Retinal pigment epithelial cell (primary cell): Measurements from ENCODE around the gene MPZL1.

Experiments used
- DNase-seq: peaks from one replicate; pipeline ENCODE4 v3.0.0-alpha.2; 2010; ENCODE audit warnings: low read depth
- H3K4me3 ChIP-seq: 2 replicates; pipeline ENCODE4 v1.5.1; 2011; ENCODE audit warnings: mild to moderate bottlenecking, low read length, control low read depth, moderate library complexity
- TF ChIP-seq, protein P1 (sequence below): conservative IDR thresholded peaks from 2 replicates; pipeline ENCODE4 v1.5.1; 2011; ENCODE audit warnings: low read depth, low read length, control low read depth, inconsistent platforms

The MPZL1 gene

GRCh38 chr1:167808690-167809089 lies 86.9 kb downstream of the MPZL1 start:
- no peak for DNase-seq
- TF ChIP-seq, protein P1, sequence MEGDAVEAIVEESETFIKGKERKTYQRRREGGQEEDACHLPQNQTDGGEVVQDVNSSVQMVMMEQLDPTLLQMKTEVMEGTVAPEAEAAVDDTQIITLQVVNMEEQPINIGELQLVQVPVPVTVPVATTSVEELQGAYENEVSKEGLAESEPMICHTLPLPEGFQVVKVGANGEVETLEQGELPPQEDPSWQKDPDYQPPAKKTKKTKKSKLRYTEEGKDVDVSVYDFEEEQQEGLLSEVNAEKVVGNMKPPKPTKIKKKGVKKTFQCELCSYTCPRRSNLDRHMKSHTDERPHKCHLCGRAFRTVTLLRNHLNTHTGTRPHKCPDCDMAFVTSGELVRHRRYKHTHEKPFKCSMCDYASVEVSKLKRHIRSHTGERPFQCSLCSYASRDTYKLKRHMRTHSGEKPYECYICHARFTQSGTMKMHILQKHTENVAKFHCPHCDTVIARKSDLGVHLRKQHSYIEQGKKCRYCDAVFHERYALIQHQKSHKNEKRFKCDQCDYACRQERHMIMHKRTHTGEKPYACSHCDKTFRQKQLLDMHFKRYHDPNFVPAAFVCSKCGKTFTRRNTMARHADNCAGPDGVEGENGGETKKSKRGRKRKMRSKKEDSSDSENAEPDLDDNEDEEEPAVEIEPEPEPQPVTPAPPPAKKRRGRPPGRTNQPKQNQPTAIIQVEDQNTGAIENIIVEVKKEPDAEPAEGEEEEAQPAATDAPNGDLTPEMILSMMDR: no peak
- H3K4me3 ChIP-seq: no peak overlapping the region

GRCh38 chr1:167812972-167813371 lies 91.2 kb downstream of the MPZL1 start:
- TF ChIP-seq, protein P1: no peak
- no peak overlapping the region for H3K4me3 ChIP-seq
- DNase-seq: no peak

DNA sequence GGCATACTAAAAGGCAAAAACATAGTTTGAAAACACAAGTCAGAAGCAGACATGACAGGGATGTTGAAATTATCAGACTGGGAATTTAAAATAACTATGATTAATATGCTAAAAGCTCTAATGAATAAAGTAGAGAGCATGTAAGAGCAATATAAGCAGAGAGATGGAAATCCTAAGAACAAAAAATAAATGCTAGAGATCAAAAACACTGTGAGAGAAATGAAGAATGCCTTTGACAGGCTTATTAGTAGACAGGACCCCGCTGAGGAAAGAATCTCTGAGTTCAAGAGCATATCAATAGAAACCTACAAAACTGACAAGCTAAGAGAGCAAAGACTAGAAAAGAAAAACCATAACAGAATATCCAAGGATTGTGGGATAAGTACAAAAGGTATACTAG lies 93.9 kb downstream of the MPZL1 start:
- H3K4me3 ChIP-seq: no peak overlapping the region
- DNase-seq: no peak
- TF ChIP-seq, protein P1: no peak

DNA sequence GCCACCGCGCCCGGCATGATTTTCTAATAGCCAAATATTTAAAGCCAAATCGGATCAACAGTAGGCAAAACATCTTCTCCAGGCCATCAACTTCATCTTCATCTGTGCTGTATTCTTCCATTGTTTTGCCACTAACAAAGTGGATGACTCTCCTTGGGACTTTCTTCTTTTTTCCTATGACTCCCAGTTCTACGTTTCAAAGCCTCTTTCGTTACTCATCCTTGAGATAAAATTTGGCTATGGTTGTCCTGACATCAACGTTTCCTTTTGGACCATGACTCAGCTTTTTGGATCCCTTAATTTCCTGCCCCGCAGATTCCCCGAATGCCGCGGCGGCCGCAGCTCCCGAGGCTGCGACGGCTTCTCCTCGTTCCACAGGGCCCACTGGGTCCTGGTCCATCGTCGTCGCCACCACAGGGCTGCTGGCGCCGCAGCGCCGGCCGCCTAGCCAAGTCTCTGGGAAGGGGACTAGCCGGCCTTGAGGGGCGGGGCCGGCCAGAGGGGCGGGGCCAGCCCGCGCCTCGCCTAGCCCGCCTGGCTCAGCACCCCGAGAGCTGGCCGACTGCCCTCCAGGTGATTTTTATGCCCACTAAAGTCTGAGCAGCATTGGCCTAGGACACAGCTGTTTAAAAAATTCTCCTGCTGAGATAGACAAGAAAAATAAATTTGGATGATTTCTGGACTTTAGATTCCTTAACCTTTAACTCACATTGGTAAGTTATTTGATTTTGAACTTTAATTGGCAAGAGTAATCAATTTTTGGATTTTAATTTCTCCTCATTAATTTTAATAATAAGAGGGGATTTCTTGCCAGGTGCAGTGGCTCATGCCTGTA lies 98.3 kb downstream of the MPZL1 start:
- peak overlapping the region; percentile 29 for H3K4me3 ChIP-seq
- DNase-seq: peak; percentile 24
- TF ChIP-seq, protein P1: no peak

- TF ChIP-seq, protein P1: no peak
- no peak overlapping the region for H3K4me3 ChIP-seq
- DNase-seq: no peak
These were observed 99.0 kb downstream of the MPZL1 start for GRCh38 chr1:167820684-167821355.

DNA sequence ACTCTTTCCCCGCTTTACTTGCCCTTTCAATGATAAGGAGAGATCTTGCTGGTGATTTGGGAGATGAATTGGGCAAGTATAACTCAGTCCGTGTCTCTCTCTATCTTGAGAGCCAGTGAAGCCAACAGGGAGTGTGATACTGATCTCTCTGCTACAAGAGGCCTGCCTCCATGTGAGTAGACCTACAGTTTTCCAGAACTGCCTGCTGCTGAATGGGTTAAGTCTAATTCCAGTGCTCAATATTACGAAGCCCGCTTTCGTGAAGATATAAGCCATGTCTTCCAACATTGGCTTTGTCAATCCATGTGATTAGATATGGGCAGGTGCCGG lies 99.5 kb downstream of the MPZL1 start:
- TF ChIP-seq, protein P1: no peak

DNA sequence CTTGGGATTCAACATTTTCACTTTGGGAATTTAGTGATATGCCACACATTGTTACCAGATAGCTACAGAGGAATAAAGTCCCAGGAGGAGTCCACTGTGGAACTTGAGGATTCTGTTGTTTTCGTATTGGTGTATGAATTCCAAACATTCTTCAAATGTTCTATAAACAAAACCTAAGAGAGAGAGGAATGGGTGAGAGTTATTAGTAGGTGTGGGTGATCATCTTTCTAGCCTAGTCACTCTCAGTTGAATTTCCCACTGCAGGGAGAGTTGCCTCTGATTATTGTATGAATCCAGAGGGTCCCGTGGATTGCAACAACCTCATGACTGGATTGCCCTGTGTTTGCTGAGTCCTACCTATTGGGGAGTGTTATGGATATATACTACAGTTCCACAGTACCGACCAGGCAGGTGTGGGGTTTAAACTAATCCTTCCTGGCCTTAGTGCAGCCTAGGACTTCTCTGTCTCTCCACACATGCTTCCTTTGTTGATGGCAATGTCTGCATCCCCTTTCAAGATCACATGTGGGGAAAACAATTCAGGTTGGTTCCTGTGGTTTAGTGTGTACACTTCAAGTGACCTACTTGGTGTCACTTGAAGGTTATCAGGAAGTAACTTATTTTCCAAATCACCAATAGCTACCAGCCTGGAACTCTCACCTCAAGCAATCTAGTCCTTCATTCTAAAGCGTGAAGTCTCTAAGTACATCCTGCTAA lies 100.3 kb downstream of the MPZL1 start:
- TF ChIP-seq, protein P1: no peak
- no peak for DNase-seq

More for the DNA sequence above, 99.5 kb downstream of the MPZL1 start:
- no peak for DNase-seq
- H3K4me3 ChIP-seq: no peak overlapping the region

More for the DNA sequence above, 100.3 kb downstream of the MPZL1 start:
- no peak overlapping the region for H3K4me3 ChIP-seq
